ENCODE measurements around the gene ANTXR2. TPM values are rescaled to one million over a fixed set of nuclear protein-coding genes. Genes with fewer than 3 reads are reported as not detected.

The ANTXR2 gene
- total RNA-seq: 26.0 TPM

DNA sequence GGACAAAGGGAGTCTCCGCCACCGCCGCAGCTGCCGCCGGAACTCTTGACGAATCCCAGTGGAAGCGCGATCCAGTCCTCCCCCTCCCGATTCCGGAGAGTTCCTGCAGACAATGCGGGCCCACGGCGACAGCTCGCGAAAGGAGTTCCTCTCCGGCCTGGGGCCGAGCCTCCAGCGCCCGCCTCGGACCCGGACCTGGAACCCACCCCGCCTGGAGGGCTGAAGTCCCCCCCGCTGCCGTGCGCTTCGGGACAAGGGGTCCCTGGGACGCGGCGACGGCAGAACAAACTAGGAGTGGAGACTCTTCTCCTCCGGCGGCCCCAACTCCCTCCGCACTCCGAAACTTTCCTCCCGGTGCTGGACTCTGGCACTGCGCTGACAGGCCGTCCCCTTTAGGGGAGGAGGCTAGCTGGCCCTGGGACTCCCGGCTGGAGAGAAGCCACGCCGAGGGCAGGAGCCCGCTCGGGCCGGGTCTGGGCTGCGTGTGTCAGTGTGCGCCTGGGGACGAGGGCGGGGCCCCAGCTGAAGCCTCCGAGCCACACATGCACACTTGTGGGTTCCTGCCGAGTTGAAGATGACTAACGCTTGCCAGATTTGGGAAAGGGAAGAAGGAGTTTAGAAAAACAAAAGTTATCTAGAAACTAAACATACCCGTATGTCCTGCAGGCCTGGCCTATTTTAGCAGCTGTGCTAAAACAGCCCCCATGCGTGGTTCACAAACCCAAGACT, at the start of gene ANTXR2:
ANTXR2 (minus strand) TSS at position 486 of the 729 bp plus-strand sequence. CDS start 669 bp downstream, outside the sequence.

Other genes starting within 250 kb of the ANTXR2 start
- 34.1 TPM for gene PRDM8, start 124.3 kb upstream of the ANTXR2 start, total RNA-seq
- 0.63 TPM for gene FGF5, start 193.4 kb upstream of the ANTXR2 start, total RNA-seq

Measured in parietal lobe (tissue), 1 donor.